SK-N-SH treated with all-trans-retinoic acid at 6 μM for 48 hours (cell line): Measurements from ENCODE around the gene INSM1.

ENCODE experiments used
- ARNTL ChIP-seq: fragments of 450-650 bp; formaldehyde crosslinking; IDR thresholded peaks from 2 replicates; pipeline ENCODE4 v1.5.0; 2020; ENCODE audit warnings: low read depth, mild to moderate bottlenecking, moderate library complexity, borderline replicate concordance
- CSDC2 ChIP-seq: fragments of 250-450 bp; sonication (Bioruptor Pico); IDR thresholded peaks from 2 replicates; pipeline ENCODE4 v1.5.0; 2020; ENCODE audit warnings: mild to moderate bottlenecking, moderate library complexity
- ESRRG ChIP-seq: fragments of 250-450 bp; sonication (Bioruptor Pico); IDR thresholded peaks from 2 replicates; pipeline ENCODE4 v1.6.1; 2021; ENCODE audit warnings: mild to moderate bottlenecking
- ISL1 ChIP-seq: fragments of 250-450 bp; sonication (Bioruptor Pico); IDR thresholded peaks from 2 replicates; pipeline ENCODE4 v2.1.2; 2022; ENCODE audit warnings: mild to moderate bottlenecking, moderate library complexity
- RARB ChIP-seq: fragments of 250-450 bp; sonication (Bioruptor Pico); IDR thresholded peaks from 2 replicates; pipeline ENCODE4 v1.8.0; 2021; ENCODE audit warnings: mild to moderate bottlenecking, moderate library complexity
- ZFP30 ChIP-seq: fragments of 450-650 bp; formaldehyde crosslinking; IDR thresholded peaks from 2 replicates; pipeline ENCODE4 v1.5.0; 2022; ENCODE audit warnings: mild to moderate bottlenecking, moderate library complexity
- TF ChIP-seq, protein P1 (sequence below): fragments of 250-450 bp; sonication (Bioruptor Pico); IDR thresholded peaks from 2 replicates; pipeline ENCODE4 v1.5.1; 2021; ENCODE audit warnings: mild to moderate bottlenecking, moderate library complexity

DNA sequence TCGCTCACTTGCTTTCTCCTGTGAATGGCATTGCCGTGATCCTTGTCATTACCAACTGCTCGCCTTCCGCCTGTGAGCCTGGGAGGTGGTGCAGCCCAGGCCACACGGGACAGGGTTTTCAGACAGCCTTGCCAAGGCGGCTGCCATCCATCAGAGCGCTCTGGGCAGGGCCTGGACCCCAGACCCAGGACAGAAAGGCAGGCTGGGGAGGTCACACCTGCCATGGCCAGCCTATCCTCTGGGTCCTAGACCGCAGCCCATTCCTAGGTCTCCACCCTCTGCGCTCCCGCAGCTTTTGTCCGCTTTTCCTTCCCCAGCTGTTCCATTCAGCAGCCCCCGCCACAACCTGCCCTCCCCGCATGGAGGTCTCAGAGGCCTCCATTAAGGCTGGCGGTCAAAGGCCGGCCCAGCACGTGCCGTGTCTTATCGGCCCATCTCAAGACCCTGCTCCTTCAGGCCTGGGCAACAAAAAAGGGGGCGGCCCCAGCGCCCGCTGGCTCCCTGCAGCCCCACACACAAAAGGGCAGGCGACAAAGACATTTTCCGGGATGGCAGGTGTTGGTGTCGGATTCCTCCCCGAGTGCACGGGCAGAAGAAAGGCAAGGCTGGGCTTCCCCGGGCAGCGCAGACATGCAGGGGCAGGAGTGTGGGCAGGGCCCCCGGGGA, 28.1 kb downstream of the INSM1 start:
- TF ChIP-seq ESRRG (CRISPR knock-in tag) = no peak
- no peak for TF ChIP-seq CSDC2 (CRISPR knock-in tag)
- TF ChIP-seq ZFP30 (CRISPR knock-in tag) = no peak
- TF ChIP-seq ISL1 (CRISPR knock-in tag) = no peak
- no peak for TF ChIP-seq RARB (CRISPR knock-in tag)
- no peak for TF ChIP-seq ARNTL (CRISPR knock-in tag)
- TF ChIP-seq, protein P1, sequence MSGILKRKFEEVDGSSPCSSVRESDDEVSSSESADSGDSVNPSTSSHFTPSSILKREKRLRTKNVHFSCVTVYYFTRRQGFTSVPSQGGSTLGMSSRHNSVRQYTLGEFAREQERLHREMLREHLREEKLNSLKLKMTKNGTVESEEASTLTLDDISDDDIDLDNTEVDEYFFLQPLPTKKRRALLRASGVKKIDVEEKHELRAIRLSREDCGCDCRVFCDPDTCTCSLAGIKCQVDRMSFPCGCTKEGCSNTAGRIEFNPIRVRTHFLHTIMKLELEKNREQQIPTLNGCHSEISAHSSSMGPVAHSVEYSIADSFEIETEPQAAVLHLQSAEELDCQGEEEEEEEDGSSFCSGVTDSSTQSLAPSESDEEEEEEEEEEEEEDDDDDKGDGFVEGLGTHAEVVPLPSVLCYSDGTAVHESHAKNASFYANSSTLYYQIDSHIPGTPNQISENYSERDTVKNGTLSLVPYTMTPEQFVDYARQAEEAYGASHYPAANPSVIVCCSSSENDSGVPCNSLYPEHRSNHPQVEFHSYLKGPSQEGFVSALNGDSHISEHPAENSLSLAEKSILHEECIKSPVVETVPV (CRISPR knock-in tag) = no peak
